Keratinocyte (primary cell): ENCODE results near the gene TNS4. TPM values are rescaled to one million over a fixed set of nuclear protein-coding genes. Genes with fewer than 3 reads are reported as not detected.

Source experiments
- DNase-seq: peaks from one replicate; pipeline ENCODE4 v3.0.0-alpha.2; 2011; ENCODE audit warnings: low read depth, missing footprints, low spot score
- FAIRE-seq: peaks from 2 replicates; lab custom pipeline; 2011; peaks lifted over from hg19 to GRCh38; lab: Jason Lieb, UNC
- H2AFZ ChIP-seq: 2 replicates; pipeline ENCODE4 v1.6.0; 2012; ENCODE audit warnings: low read length, control low read depth, inconsistent platforms; ENCODE audit not compliant: control insufficient read depth
- H3K27ac ChIP-seq: 2 replicates; pipeline ENCODE4 v1.5.1; 2011; ENCODE audit warnings: low read length; ENCODE audit not compliant: control insufficient read depth, insufficient read depth
- H3K27me3 ChIP-seq: 3 replicates; pipeline ENCODE4 v1.6.0; 2011; ENCODE audit warnings: low read length; ENCODE audit not compliant: control insufficient read depth, insufficient read depth; ENCODE audit errors: extremely low read depth
- H3K36me3 ChIP-seq, 2 experiments: 2 replicates in 1 of 2; 3 replicates in 1 of 2; pipeline ENCODE4 v1.5.1; 2011; ENCODE audit warnings: low read length in 2 of 2, mild to moderate bottlenecking in 1 of 2; ENCODE audit not compliant: control insufficient read depth in 2 of 2, insufficient read depth in 2 of 2; ENCODE audit errors: extremely low read depth in 1 of 2
- H3K4me1 ChIP-seq: 3 replicates; pipeline ENCODE4 v1.5.1; 2011; ENCODE audit warnings: low read length; ENCODE audit not compliant: control insufficient read depth, insufficient read depth; ENCODE audit errors: extremely low read depth
- H3K4me2 ChIP-seq: 3 replicates; pipeline ENCODE4 v1.6.0; 2011; ENCODE audit warnings: low read depth, low read length; ENCODE audit not compliant: control insufficient read depth, insufficient read depth; ENCODE audit errors: extremely low read depth
- H3K4me3 ChIP-seq, 3 experiments: fragments of 200-600 bp in 1 of 3; sonication (generic) in 1 of 3; 2 replicates in 2 of 3; 3 replicates in 1 of 3; pipeline ENCODE4 v1.5.1; 2011 to 2016; ENCODE audit warnings: low read length in 3 of 3, mild to moderate bottlenecking in 3 of 3, control low read depth in 2 of 3, inconsistent platforms in 1 of 3, low read depth in 1 of 3, mixed read lengths in 1 of 3, mixed run types in 1 of 3, moderate library complexity in 1 of 3; ENCODE audit not compliant: control insufficient read depth in 2 of 3, insufficient read depth in 2 of 3; ENCODE audit errors: extremely low read depth in 1 of 3
- H3K79me2 ChIP-seq: 2 replicates; pipeline ENCODE4 v1.6.0; 2012; ENCODE audit warnings: low read length; ENCODE audit not compliant: control insufficient read depth, insufficient read depth
- H3K9ac ChIP-seq: 3 replicates; pipeline ENCODE4 v1.6.0; 2011; ENCODE audit warnings: low read length; ENCODE audit not compliant: control insufficient read depth, insufficient read depth; ENCODE audit errors: extremely low read depth
- H3K9me1 ChIP-seq: 3 replicates; pipeline ENCODE4 v1.6.0; 2011; ENCODE audit warnings: low read length; ENCODE audit not compliant: control insufficient read depth, insufficient read depth; ENCODE audit errors: extremely low read depth
- H3K9me3 ChIP-seq: 2 replicates; pipeline ENCODE4 v1.5.1; 2012; ENCODE audit warnings: low read depth, low read length; ENCODE audit not compliant: control insufficient read depth
- H4K20me1 ChIP-seq: 3 replicates; pipeline ENCODE4 v1.6.0; 2011; ENCODE audit warnings: low read length; ENCODE audit not compliant: control insufficient read depth, insufficient read depth; ENCODE audit errors: extremely low read depth
- CTCF ChIP-seq, 3 experiments: IDR thresholded peaks in 1 of 3; conservative IDR thresholded peaks in 1 of 3; optimal IDR thresholded peaks in 1 of 3; 2 replicates in 2 of 3; 3 replicates in 1 of 3; pipeline versions ENCODE3 to v1.5.1; 2011; ENCODE audit warnings: low read length in 3 of 3, mild to moderate bottlenecking in 3 of 3, moderate library complexity in 2 of 3, control low read depth in 1 of 3, inconsistent platforms in 1 of 3; ENCODE audit not compliant: insufficient read depth in 2 of 3; ENCODE audit errors: extremely low read depth in 1 of 3
- EZH2 ChIP-seq: IDR thresholded peaks from one replicate; pipeline ENCODE4 v1.6.1; 2012; ENCODE audit warnings: inconsistent platforms, mild to moderate bottlenecking, low read length, moderate library complexity
- dilution Hi-C: fragments of 300-500 bp; cut with MboI; formaldehyde crosslinking; loops from one replicate; pipeline ENCODE4 v1.7.0; 2020; ENCODE audit warnings: low sequenced_read_pairs; ENCODE audit not compliant: extremely low pct_ligation_motif_present
- polyA plus RNA-seq, 5 experiments: library from polyadenylated mRNA; depleted of rRNA in 3 of 5; stranded (reverse) in 3 of 5; stranded (forward) in 1 of 5; unstranded in 1 of 5; fragments of >200 nt; gene quantifications; 1 replicate in 1 of 5; 2 replicates in 3 of 5; 3 replicates in 1 of 5; pipeline versions ENCODE4 v1.2.1 to v1.2.3, GENCODE V29; 2011 to 2012; ENCODE audit warnings: missing spikeins in 2 of 5, low read depth in 1 of 5, low replicate concordance in 1 of 5

Gene TNS4
- polyA plus RNA-seq, 1 donor (not counting 4 experiments of a cell fraction or from before 2014, with no cell fraction given) = 160 TPM

GRCh38 chr17:40468560-40468959, 32.9 kb downstream of the TNS4 start:
- TF ChIP-seq CTCF (optimal IDR thresholded peaks at IDR 0.05 in 1 of 3, IDR thresholded peaks at IDR 0.05 in 1 of 3, conservative IDR thresholded peaks at IDR 0.05 in 1 of 3; ENCODE audit: extremely low read depth in 1 of 3, insufficient read depth in 2 of 3, low read length in 3 of 3) (no peak), EZH2 (no peak)
- DNase-seq = no peak
- dilution Hi-C loops = no loop called here
- Histone ChIP-seq H4K20me1 (peaks cover 9% of the 10 kb centered on the region), H3K4me3 (no peak overlapping the region), H3K27ac (no peak overlapping the region), H3K9me3 (no peaks in the 10 kb centered on the region), H3K79me2 (no peaks in the 10 kb centered on the region), H3K4me1 (peaks cover 22% of the 10 kb centered on the region), H3K9me1 (no peaks in the 10 kb centered on the region), H3K36me3 (no peaks in the 10 kb centered on the region), H3K4me2 (no peak overlapping the region), H3K9ac (no peak overlapping the region), H2AFZ (no peak overlapping the region), H3K27me3 (peaks cover 11% of the 10 kb centered on the region)
- FAIRE-seq = no peak

- dilution Hi-C loops = no loop called here
- no peak for FAIRE-seq
- H3K27me3 ChIP-seq = peaks cover 15% of the 10 kb centered on the region
- H3K9ac ChIP-seq = no peak overlapping the region
- no peaks in the 10 kb centered on the region for H4K20me1 ChIP-seq
- no peaks in the 10 kb centered on the region for H3K36me3 ChIP-seq
- no peaks in the 10 kb centered on the region for H3K79me2 ChIP-seq
- H3K9me3 ChIP-seq = no peaks in the 10 kb centered on the region
- H3K4me3 ChIP-seq = no peak overlapping the region
- TF ChIP-seq EZH2 = no peak
- no peak for TF ChIP-seq CTCF (optimal IDR thresholded peaks at IDR 0.05 in 1 of 3, IDR thresholded peaks at IDR 0.05 in 1 of 3, conservative IDR thresholded peaks at IDR 0.05 in 1 of 3; ENCODE audit: extremely low read depth in 1 of 3, insufficient read depth in 2 of 3, low read length in 3 of 3)
- no peak for DNase-seq
- no peak overlapping the region for H2AFZ ChIP-seq
- H3K4me2 ChIP-seq = no peak overlapping the region
- H3K9me1 ChIP-seq = no peaks in the 10 kb centered on the region
- peaks cover 22% of the 10 kb centered on the region for H3K4me1 ChIP-seq
- H3K27ac ChIP-seq = no peak overlapping the region
These were observed 34.0 kb downstream of the TNS4 start for GRCh38 chr17:40467281-40467867.
